HTERT RPE-1 (cell line): ENCODE results near the gene EIF5AL1.
"Not testable (repeated sequence)": the region's sequence is repeated elsewhere in the genome, so short reads cannot be mapped to it uniquely, and the experiment has no call there.

Experiments used
- in situ Hi-C: fragments of 300-500 bp; cut with MboI; formaldehyde crosslinking; loops from 4 replicates; pipeline ENCODE4 v1.14.3; 2020; ENCODE audit warnings: low sequenced_read_pairs

Gene EIF5AL1

GRCh38 chr10:79509306-79509933, 2.9 kb upstream of the EIF5AL1 start:
- in situ Hi-C loops: not testable (repeated sequence)

GRCh38 chr10:79509934-79510508, 2.3 kb upstream of the EIF5AL1 start:
- in situ Hi-C loops: not testable (repeated sequence)

- in situ Hi-C loops: not testable (repeated sequence)
These were observed 4.3 kb downstream of the EIF5AL1 start for GRCh38 chr10:79516532-79517205.

DNA sequence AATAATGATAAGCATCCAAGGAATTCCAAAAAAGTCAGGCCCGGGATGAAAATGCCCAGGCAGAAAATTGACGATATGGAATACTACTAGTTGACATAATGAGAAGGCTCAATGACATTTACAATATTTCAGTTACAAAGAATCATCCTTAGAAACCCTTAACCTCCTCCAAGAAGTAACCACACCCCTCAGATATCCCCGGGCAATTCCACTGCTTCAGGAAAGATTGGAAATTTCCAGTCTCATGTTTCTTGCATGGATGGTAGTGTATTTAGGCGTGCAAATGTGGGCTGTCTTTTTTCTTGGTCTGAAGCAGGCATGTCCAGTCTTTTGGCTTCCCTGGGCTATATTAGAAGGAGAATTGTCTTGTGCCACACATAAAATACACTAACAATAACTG, 5.2 kb downstream of the EIF5AL1 start:
- in situ Hi-C loops: not testable (repeated sequence)

- in situ Hi-C loops: not testable (repeated sequence)
These were observed 9.4 kb downstream of the EIF5AL1 start for GRCh38 chr10:79521751-79522150.

- in situ Hi-C loops: not testable (repeated sequence)
These were observed 10.1 kb downstream of the EIF5AL1 start for GRCh38 chr10:79522464-79522863.

DNA sequence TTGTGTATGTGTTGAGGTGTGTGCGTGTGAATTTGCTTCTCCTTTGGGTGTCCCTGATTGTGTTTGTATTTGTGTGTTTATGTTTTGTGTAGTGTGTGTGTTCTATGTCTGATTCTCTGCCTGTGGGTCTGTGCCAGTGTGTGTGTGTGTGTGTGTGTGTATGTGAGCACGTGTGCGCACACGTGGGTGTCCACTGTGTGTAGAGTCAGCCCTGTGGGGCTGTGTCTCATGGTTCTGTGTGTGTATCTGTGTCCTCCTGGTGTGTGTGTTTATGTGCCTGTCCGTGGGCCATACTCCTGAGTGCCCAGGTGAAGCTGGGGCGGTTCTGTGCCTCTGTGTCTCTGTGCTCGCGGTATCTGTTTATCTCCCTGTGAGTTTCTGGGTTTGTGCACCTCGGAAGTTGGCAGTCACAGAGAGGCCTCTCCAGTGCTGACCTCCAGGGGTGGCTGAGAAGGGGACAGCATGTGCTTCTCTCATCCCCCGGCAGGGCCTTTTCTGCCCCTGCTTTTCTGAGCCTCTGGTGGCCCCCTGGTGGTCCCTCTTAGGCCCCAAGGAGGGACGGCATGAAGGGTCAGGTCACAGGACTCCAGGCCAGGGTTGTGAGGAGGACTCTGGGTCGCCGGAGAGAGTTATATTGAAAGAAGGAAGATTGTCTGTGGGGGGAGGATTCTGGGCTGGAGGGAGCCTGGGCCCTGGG, 11.0 kb downstream of the EIF5AL1 start:
- in situ Hi-C loops: not testable (repeated sequence)

GRCh38 chr10:79525049-79525710, 12.8 kb downstream of the EIF5AL1 start:
- in situ Hi-C loops: not testable (repeated sequence)

- in situ Hi-C loops: not testable (repeated sequence)
These were observed 15.9 kb downstream of the EIF5AL1 start for GRCh38 chr10:79528261-79528660.

DNA sequence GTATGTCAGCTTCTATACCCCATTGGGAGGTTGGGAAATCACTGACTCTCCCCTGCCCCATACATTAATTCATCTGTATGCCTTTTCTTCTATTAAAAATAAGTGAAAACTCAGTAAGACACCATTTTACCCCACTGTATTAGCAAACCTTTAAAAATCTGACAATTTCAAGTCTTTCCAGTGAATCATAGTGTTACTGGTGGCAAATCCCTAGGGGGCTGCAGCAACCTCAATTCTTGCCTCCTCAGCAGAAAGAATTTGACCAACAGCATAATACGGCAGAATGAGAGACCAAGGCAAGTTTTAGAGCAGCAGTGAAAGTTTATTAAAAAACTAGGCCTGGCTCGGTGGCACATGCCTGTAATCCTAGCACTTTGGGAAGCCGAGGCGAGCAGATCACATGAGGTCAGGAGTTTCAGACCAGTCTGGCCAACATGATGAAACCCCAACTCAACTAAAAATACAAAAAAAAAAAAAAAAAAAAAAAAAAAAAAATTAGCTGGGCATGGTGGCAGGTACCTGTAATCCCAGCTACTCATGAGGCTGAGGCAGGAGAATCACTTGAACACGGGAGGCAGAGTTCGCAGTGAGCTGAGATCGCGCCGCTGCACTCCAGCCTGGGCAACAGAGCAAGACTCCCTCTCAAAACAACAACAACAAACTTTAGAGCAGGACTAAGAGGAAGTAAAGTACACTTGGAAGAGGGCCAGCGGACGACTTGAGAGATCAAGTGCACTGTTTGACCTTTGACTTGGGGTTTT, 21.0 kb downstream of the EIF5AL1 start:
- in situ Hi-C loops: not testable (repeated sequence)

- in situ Hi-C loops: not testable (repeated sequence)
These were observed 21.5 kb downstream of the EIF5AL1 start for GRCh38 chr10:79533903-79534175.

DNA sequence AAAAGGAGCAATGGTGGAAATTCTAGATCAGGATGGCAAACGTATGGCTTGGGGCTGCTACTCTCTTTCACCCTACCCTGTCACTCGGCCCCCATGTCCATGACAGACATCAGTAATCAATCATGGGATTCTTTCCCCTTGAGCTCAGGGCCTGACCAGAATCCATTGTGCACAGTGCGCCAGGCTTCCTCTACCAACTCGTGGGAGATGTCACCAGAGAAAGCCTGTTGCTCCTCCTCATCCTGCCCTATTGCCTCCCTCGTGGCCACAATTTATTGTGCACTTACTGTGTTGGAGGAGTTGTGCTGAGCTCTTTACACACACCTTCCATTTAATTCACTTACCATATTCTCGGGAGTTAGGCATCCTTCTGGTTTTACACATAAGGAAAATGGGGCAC, 26.0 kb downstream of the EIF5AL1 start:
- in situ Hi-C loops: not testable (repeated sequence)

DNA sequence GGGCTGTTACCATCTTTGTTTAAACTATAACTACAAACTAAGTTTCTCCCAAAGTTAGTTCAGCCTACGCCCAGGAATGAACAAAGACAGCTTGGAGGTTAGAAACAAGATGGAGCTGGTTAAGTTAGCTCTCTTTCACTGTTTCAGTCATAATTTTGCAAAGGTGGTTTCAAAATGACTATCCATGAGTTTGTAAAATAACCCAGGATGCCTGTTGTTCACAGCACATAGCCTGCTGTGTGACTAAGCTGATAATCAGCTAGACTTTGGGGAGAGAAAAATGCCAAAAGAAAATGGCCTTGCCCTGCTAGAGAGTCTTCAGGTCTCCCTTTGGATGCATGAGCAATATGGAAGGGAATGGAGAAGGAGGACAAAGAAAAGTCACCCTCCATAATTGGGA, 28.6 kb downstream of the EIF5AL1 start:
- in situ Hi-C loops: not testable (repeated sequence)

GRCh38 chr10:79542626-79543025, 30.3 kb downstream of the EIF5AL1 start:
- in situ Hi-C loops: no loop called here

DNA sequence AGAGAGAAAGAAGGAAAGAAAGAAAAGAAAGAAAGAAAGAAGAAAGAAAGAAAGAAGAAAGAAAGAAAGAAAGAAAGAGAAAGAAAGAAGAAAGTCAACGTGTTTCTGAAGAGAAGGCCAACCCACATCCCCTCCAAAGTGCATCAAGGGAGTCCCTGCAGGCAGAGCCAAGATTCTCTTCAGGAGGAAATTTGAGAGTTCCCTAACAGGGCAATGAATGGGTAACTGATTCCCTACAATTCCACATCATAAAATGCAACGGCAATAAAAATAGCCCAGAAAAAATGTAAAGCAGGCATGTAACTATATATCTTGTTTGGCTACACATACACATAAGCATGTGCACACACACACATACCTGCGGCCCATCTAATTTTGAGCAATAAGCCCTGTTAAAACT, 32.1 kb downstream of the EIF5AL1 start:
- in situ Hi-C loops: not testable (repeated sequence)

DNA sequence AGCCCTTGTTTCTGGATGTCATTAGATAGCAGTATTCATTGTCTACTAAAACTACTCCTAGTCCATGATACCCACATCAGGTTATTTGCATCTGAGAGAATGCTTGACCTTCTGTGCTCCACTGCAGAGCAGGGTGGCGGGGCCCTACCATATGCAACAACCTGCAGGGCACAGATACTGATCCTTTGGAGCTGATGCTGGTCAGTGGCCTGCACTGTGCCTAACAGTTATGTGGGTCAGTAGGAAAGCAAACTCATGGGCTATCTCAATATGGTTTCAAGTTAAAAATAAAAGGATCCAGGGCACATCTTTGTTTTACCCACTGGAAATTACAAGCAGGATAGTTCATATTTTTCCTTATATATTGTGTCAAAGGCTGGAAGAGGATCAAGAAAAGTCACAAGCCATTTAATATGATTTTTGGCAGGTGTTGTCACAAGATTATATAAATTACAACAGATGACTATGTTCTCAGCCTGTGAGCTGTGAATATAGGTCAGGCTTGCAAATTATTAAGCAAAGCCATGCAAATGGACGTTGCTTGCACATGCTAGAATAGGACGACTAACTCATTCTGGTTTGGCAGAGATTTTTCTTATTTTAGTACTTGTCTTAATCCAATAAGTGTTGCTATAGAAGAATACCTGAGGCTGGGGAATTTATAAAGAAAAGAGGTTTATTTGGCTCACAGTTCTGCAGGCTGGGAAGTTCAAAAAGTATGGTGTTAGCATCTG, 32.8 kb downstream of the EIF5AL1 start:
- in situ Hi-C loops: not testable (repeated sequence)

GRCh38 chr10:79547128-79547527, 34.8 kb downstream of the EIF5AL1 start:
- in situ Hi-C loops: not testable (repeated sequence)

DNA sequence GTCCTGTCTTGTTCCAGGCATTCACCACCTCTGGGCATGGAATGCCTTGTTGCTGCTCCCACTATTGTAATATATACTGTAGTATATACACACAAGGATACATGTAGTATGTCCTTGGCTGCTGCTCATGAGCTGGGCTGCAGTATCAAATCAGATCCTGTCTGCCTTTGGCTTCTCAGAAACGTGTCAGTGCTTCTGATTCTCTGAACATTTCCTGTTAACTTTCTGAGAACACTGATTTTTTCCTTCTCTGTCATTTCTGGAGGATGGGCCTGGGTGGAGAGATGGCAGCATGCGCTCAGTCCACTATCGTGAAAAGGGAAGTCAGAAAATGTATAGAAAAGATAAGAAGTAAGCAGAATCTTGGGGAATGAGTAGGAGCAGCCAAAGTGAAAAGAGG, 35.6 kb downstream of the EIF5AL1 start:
- in situ Hi-C loops: no loop called here

DNA sequence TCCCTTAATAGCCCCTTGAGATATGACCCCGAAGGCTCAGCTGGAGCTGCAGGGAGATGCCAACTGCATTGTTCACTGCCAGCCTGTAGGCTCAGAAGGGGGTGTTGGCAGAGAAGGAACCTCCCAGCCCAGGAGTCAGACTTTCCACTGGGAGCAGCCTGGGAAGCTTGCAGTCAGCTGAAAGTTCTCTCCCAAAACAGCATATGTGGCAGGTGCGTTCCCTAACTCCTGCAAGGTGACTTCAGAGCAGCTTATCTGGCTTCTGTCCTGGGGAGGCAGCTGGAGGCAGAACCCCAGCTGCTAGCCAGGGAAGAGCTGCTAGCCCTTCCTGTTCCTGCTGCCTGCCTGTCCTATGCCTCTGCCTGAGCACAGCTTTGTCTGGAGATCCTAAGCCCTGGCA, 39.8 kb downstream of the EIF5AL1 start:
- in situ Hi-C loops: no loop called here
